DOHH2 (cell line): ENCODE data around the gene MS4A18.
A peak's percentile ranks its signal among the peaks of the same experiment; 100 is the strongest.

Experiments
- H3F3A ChIP-seq: fragments of 200-600 bp; sonication (generic), shearing (Covaris generic); 2 replicates; pipeline ENCODE4 v1.6.0; 2016; ENCODE audit warnings: antibody characterized with exemption, mild to moderate bottlenecking; ENCODE audit not compliant: control insufficient read depth, insufficient read depth
- H3K27ac ChIP-seq: fragments of 200-600 bp; sonication (generic); 2 replicates; pipeline ENCODE4 v1.5.1; 2014; ENCODE audit warnings: low read depth, mild to moderate bottlenecking, low read length, moderate library complexity
- H3K27me3 ChIP-seq: fragments of 200-600 bp; sonication (generic); 2 replicates; pipeline ENCODE4 v1.6.1; 2014; ENCODE audit warnings: mild to moderate bottlenecking, low read length, mixed read lengths; ENCODE audit not compliant: control insufficient read depth
- H3K36me3 ChIP-seq: fragments of 200-600 bp; sonication (generic); 2 replicates; pipeline ENCODE4 v1.6.1; 2014; ENCODE audit warnings: mild to moderate bottlenecking, low read length, moderate library complexity, mixed read lengths; ENCODE audit not compliant: control insufficient read depth
- H3K4me1 ChIP-seq: fragments of 200-600 bp; sonication (generic); 2 replicates; pipeline ENCODE4 v1.6.1; 2014; ENCODE audit warnings: mild to moderate bottlenecking, low read length, mixed read lengths; ENCODE audit not compliant: control insufficient read depth
- H3K4me2 ChIP-seq: fragments of 200-600 bp; sonication (generic); 2 replicates; pipeline ENCODE4 v1.6.0; 2014; ENCODE audit warnings: mild to moderate bottlenecking, low read length, moderate library complexity
- H3K4me3 ChIP-seq: fragments of 200-600 bp; sonication (generic); 2 replicates; pipeline ENCODE4 v1.5.1; 2014; ENCODE audit warnings: mild to moderate bottlenecking, low read length, mixed read lengths
- H3K79me2 ChIP-seq: fragments of 200-600 bp; sonication (generic); 2 replicates; pipeline ENCODE4 v1.6.1; 2014; ENCODE audit warnings: mild to moderate bottlenecking, low read length, mixed read lengths; ENCODE audit not compliant: control insufficient read depth
- H3K9me2 ChIP-seq: fragments of 200-600 bp; sonication (generic); replicated peaks from 2 replicates; pipeline ENCODE4 v1.6.1; 2014; ENCODE audit warnings: mild to moderate bottlenecking, low read length, mixed read lengths; ENCODE audit not compliant: control insufficient read depth
- H3K9me3 ChIP-seq: fragments of 200-600 bp; sonication (generic); 2 replicates; pipeline ENCODE4 v1.6.1; 2014; ENCODE audit warnings: antibody characterized with exemption, low read length, mixed read lengths; ENCODE audit not compliant: control insufficient read depth, insufficient read depth
- H4K20me1 ChIP-seq: fragments of 200-600 bp; sonication (generic); 2 replicates; pipeline ENCODE4 v1.6.0; 2014; ENCODE audit warnings: low read depth, mild to moderate bottlenecking, antibody characterized with exemption, low read length, moderate library complexity; ENCODE audit not compliant: control insufficient read depth, insufficient read depth
- EZH2phosphoT487 ChIP-seq: fragments of 200-600 bp; sonication (generic); IDR thresholded peaks from 2 replicates; pipeline ENCODE4 v1.6.1; 2017; ENCODE audit warnings: borderline replicate concordance, mild to moderate bottlenecking, antibody characterized with exemption, low read length, moderate library complexity, mixed read lengths
- TF ChIP-seq, protein P1 (sequence below): fragments of 200-600 bp; sonication (generic); IDR thresholded peaks from one replicate; pipeline ENCODE4 v1.5.1; 2014; ENCODE audit warnings: antibody characterized with exemption, mild to moderate bottlenecking, low read depth, low read length; ENCODE audit not compliant: poor library complexity, severe bottlenecking

Gene MS4A18

GRCh38 chr11:60761436-60762190 is 37.1 kb downstream of the MS4A18 start:
- Histone ChIP-seq H3F3A (no peaks in the 10 kb centered on the region), H3K27me3 (peaks cover 20% of the 10 kb centered on the region), H3K4me2 (no peak overlapping the region), H3K27ac (no peak overlapping the region), H3K4me3 (no peak overlapping the region), H3K9me3 (no peaks in the 10 kb centered on the region), H3K9me2 (no peaks in the 10 kb centered on the region), H4K20me1 (no peaks in the 10 kb centered on the region), H3K4me1 (peaks cover 17% of the 10 kb centered on the region), H3K79me2 (no peaks in the 10 kb centered on the region), H3K36me3 (no peaks in the 10 kb centered on the region)
- TF ChIP-seq, protein P1, sequence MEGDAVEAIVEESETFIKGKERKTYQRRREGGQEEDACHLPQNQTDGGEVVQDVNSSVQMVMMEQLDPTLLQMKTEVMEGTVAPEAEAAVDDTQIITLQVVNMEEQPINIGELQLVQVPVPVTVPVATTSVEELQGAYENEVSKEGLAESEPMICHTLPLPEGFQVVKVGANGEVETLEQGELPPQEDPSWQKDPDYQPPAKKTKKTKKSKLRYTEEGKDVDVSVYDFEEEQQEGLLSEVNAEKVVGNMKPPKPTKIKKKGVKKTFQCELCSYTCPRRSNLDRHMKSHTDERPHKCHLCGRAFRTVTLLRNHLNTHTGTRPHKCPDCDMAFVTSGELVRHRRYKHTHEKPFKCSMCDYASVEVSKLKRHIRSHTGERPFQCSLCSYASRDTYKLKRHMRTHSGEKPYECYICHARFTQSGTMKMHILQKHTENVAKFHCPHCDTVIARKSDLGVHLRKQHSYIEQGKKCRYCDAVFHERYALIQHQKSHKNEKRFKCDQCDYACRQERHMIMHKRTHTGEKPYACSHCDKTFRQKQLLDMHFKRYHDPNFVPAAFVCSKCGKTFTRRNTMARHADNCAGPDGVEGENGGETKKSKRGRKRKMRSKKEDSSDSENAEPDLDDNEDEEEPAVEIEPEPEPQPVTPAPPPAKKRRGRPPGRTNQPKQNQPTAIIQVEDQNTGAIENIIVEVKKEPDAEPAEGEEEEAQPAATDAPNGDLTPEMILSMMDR, result no peak
- TF ChIP-seq EZH2phosphoT487, result no peak

DNA sequence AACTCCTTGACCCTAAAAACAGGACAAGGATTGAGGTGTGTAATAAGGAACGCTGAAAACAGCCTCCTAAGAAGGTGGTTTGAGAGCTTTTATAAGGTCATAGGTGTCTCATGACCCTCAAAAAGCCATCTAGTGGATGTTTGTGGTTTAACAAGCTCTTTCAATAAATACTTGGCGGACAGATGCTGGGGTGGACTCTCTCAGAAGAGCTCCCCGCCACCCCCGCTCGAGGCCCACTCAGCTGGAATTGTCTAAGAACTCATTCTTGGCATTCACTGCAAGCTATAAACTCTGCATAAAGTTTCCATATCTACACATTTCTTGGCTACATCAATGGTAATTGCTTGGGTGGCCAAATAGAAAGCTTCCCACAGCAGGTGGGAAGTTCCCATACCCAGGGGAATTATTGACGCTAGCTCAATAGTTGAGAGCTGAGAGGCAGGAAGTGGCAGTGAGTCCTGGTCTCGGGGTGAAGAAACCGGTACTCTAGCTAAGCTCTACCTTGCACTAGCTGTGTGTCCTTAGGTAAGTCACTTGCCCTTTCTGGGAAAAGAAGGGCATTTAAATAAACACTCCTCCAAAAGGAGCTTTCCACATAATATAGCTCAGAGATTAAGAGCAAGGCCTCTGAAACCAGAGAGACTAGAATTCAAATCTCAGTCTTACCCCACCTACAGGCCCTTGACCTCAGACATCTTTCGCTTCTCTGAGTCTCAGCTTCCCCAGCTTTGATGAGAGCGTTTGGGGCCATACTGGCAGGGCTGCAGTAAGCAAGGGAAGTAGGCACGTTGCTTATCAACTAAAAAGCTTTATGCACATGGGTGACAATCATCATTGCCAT is 38.6 kb downstream of the MS4A18 start:
- Histone ChIP-seq H4K20me1 (no peaks in the 10 kb centered on the region), H3K9me2 (no peaks in the 10 kb centered on the region), H3K27ac (no peak overlapping the region), H3F3A (no peaks in the 10 kb centered on the region), H3K79me2 (no peaks in the 10 kb centered on the region), H3K4me2 (peak overlapping the region; percentile 12), H3K27me3 (peaks cover 20% of the 10 kb centered on the region), H3K36me3 (no peaks in the 10 kb centered on the region), H3K4me3 (no peak overlapping the region), H3K4me1 (peaks cover 17% of the 10 kb centered on the region), H3K9me3 (no peaks in the 10 kb centered on the region)
- TF ChIP-seq EZH2phosphoT487, result no peak
- TF ChIP-seq, protein P1, result peak; percentile 65

DNA sequence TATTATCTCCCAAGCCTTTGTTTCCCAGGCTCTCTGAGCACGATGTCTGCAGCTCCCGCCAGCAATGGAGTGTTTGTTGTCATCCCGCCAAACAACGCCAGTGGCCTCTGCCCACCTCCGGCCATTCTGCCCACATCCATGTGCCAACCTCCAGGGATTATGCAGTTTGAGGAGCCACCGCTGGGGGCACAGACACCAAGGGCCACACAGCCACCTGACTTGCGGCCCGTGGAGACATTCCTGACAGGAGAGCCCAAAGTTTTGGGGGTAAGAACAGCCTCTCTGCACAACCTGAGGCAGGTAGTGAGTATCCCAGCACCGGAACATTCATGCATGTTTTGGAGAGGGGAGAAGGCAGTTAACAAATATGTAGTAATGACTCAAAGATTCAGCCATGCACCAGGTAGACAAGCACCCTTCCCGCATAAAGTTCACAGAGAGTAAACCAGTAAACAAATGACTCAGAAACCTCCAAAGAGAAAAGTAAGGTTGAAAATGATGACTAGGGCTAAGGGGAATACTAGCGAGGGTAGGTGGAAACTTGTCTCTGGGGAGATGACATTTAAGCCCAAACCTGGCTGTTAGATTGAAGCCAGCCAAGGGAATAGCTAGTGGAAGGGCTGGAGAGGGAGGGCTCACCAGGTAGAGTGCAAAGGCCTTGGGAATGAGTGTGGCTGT is 39.3 kb downstream of the MS4A18 start:
- H3K27ac ChIP-seq, result no peak overlapping the region
- peaks cover 17% of the 10 kb centered on the region for H3K4me1 ChIP-seq
- H3K4me2 ChIP-seq, result no peak overlapping the region
- TF ChIP-seq, protein P1, result peak; percentile 11
- no peak for TF ChIP-seq EZH2phosphoT487
- H3K9me3 ChIP-seq, result no peaks in the 10 kb centered on the region
- H4K20me1 ChIP-seq, result no peaks in the 10 kb centered on the region
- no peak overlapping the region for H3K4me3 ChIP-seq
- H3K27me3 ChIP-seq, result peaks cover 17% of the 10 kb centered on the region
- H3K36me3 ChIP-seq, result no peaks in the 10 kb centered on the region
- no peaks in the 10 kb centered on the region for H3F3A ChIP-seq
- no peaks in the 10 kb centered on the region for H3K79me2 ChIP-seq
- H3K9me2 ChIP-seq, result no peaks in the 10 kb centered on the region
